Stomach (tissue), 4 donors: ENCODE data around the gene SPTAN1.

Experiments used
- EP300 ChIP-seq: sonication (generic); formaldehyde crosslinking; IDR thresholded peaks from one replicate; pipeline ENCODE4 v1.6.1; 2017; ENCODE audit warnings: antibody characterized with exemption
- POLR2A ChIP-seq, 4 donors: fragments of 450-650 bp; IDR thresholded peaks; one replicate each; pipeline ENCODE4 v1.6.1; 2016; ENCODE audit warnings: antibody characterized with exemption in 4 of 4, control low read depth in 2 of 4, mild to moderate bottlenecking in 1 of 4, moderate library complexity in 1 of 4
- POLR2AphosphoS5 ChIP-seq, 3 donors: sonication (generic); formaldehyde crosslinking; IDR thresholded peaks; one replicate each; pipeline ENCODE4 v1.6.1; 2016; ENCODE audit warnings: antibody characterized with exemption in 3 of 3
- TF ChIP-seq, protein P1 (sequence below), 7 experiments: fragments of 450-650 bp in 4 of 7; fragments of 200-600 bp in 3 of 7; sonication (generic) in 3 of 7; IDR thresholded peaks; one replicate each; pipeline ENCODE4 v1.5.1; 2016 to 2019; ENCODE audit warnings: antibody characterized with exemption in 7 of 7, control low read depth in 2 of 7, mild to moderate bottlenecking in 1 of 7

DNA sequence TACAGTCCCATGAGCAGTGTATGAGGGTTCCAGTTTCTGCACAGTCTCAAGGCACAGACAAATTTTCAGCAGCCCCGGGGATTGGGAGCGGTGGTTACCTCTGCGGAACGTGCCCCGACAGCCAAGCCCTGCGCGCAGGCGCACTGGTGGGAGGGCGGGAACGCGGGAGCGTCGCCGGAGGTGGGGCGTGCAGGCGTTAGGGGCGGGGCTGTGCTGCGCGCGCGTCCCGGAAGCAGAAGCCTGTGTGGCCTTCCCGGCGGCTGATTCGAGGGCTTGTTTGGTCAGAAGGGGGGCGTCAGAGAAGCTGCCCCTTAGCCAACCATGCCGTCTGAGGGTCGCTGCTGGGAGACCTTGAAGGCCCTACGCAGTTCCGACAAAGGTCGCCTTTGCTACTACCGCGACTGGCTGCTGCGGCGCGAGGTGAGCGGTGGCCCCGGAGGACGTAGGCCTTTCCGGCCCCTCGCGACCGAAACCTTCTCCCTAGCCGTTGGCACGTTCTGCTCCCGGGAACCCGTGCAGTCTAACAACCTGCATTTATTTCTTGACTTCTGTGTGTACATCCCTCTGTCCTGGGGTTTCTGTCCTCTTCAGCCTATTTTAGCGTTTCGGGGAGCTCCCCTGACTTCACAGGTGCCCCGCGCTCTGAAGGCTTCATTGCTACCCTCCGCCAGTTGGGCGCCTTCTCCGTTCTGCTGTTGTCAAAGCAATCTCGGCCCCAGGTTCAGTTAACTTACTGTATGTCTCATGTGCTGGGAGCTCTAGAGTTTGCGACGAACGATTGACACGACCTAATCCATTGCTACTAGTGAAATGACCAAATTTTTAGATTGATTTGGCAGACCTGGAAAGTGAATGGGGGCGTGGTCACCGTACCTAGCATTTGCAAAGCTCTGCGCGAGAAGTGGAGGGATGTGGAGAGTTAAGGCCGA, 47.6 kb upstream of the SPTAN1 start, which contains the start of gene GLE1:
- peak in 1 of 4 donors; percentile 50 for TF ChIP-seq POLR2A (IDR thresholded peaks at IDR 0.05)
- TF ChIP-seq, protein P1, sequence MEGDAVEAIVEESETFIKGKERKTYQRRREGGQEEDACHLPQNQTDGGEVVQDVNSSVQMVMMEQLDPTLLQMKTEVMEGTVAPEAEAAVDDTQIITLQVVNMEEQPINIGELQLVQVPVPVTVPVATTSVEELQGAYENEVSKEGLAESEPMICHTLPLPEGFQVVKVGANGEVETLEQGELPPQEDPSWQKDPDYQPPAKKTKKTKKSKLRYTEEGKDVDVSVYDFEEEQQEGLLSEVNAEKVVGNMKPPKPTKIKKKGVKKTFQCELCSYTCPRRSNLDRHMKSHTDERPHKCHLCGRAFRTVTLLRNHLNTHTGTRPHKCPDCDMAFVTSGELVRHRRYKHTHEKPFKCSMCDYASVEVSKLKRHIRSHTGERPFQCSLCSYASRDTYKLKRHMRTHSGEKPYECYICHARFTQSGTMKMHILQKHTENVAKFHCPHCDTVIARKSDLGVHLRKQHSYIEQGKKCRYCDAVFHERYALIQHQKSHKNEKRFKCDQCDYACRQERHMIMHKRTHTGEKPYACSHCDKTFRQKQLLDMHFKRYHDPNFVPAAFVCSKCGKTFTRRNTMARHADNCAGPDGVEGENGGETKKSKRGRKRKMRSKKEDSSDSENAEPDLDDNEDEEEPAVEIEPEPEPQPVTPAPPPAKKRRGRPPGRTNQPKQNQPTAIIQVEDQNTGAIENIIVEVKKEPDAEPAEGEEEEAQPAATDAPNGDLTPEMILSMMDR (IDR thresholded peaks at IDR 0.05) = peak in 1 of 7 experiments; percentile 10
- no peak for TF ChIP-seq EP300
- peak; percentile 71 to 94 (median 84) for TF ChIP-seq POLR2AphosphoS5 (IDR thresholded peaks at IDR 0.05)
